ENCODE measurements around the gene TOR3A. TPM values are rescaled to one million over a fixed set of nuclear protein-coding genes. Genes with fewer than 3 reads are reported as not detected.

Gene TOR3A
- total and polyA plus RNA-seq, 2 donors (not counting 1 experiment from before 2014, with no cell fraction given), result 24.0 to 62.1 TPM

DNA sequence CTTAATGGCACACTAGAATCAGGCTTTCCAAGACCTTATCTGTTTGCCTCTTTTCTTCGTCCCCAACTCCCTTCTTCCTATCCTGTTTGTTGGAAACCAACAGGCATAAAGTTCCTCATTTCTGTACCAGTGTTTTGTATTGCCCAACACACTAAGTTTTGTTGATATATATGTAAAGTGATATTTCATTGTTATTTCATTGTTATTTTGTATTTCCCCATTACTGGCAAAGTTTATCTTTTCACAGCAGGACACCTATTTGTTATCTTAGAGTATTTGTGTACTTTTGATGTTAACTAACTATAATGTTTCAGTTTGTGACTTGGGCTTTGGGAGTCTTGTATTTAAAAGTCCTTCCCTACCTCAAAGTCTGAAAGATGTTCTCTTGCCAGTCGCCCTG is 29.1 kb upstream of the TOR3A start:
- Histone ChIP-seq H3K4me3 (replicated peaks in 1 of 4; ENCODE audit: control extremely low read depth in 1 of 4, insufficient read depth in 1 of 4, low read depth in 3 of 4, low read length in 4 of 4) (no peak overlapping the region), H4K20me1 (ENCODE audit: control insufficient read depth, extremely low read depth, insufficient read depth, low read length) (no peaks in the 10 kb centered on the region), H3K27me3 (ENCODE audit: control insufficient read depth, insufficient read depth, low read length) (no peaks in the 10 kb centered on the region), H3K4me2 (ENCODE audit: extremely low read depth, insufficient read depth, low read length) (no peak overlapping the region), H2AFZ (ENCODE audit: low read length) (no peak overlapping the region), H3K79me2 (ENCODE audit: control insufficient read depth, insufficient read depth, low read length) (no peaks in the 10 kb centered on the region), H3K36me3 (ENCODE audit: control insufficient read depth, insufficient read depth, low read length) (no peaks in the 10 kb centered on the region), H3K9ac (ENCODE audit: insufficient read depth, low read length) (no peak overlapping the region), H3K27ac (ENCODE audit: insufficient read depth, low read length) (no peak overlapping the region), H3K9me3 (ENCODE audit: control insufficient read depth, insufficient read depth, low read depth, low read length) (no peaks in the 10 kb centered on the region), H3K4me1 (ENCODE audit: control insufficient read depth, extremely low read depth, insufficient read depth, low read length) (no peaks in the 10 kb centered on the region)
- TF ChIP-seq CTCF (conservative IDR thresholded peaks at IDR 0.05 in 1 of 2, IDR thresholded peaks at IDR 0.05 in 1 of 2; ENCODE audit: low read depth in 1 of 2, low read length in 2 of 2) (no peak), EZH2 (IDR thresholded peaks at IDR 0.05; ENCODE audit: low read length, missing control alignments) (no peak)
- DNase-seq (ENCODE audit: low read depth in 2 of 2), result no peak

- H3K79me2 ChIP-seq (ENCODE audit: control insufficient read depth, insufficient read depth, low read length), result no peaks in the 10 kb centered on the region
- no peak overlapping the region for H3K9ac ChIP-seq (ENCODE audit: insufficient read depth, low read length)
- H3K9me3 ChIP-seq (ENCODE audit: control insufficient read depth, insufficient read depth, low read depth, low read length), result no peaks in the 10 kb centered on the region
- no peak overlapping the region for H3K4me3 ChIP-seq (replicated peaks in 1 of 4; ENCODE audit: control extremely low read depth in 1 of 4, insufficient read depth in 1 of 4, low read depth in 3 of 4, low read length in 4 of 4)
- no peaks in the 10 kb centered on the region for H3K36me3 ChIP-seq (ENCODE audit: control insufficient read depth, insufficient read depth, low read length)
- H3K27me3 ChIP-seq (ENCODE audit: control insufficient read depth, insufficient read depth, low read length), result no peaks in the 10 kb centered on the region
- H2AFZ ChIP-seq (ENCODE audit: low read length), result no peak overlapping the region
- TF ChIP-seq EZH2 (IDR thresholded peaks at IDR 0.05; ENCODE audit: low read length, missing control alignments) (no peak), CTCF (conservative IDR thresholded peaks at IDR 0.05 in 1 of 2, IDR thresholded peaks at IDR 0.05 in 1 of 2; ENCODE audit: low read depth in 1 of 2, low read length in 2 of 2) (no peak)
- no peak overlapping the region for H3K27ac ChIP-seq (ENCODE audit: insufficient read depth, low read length)
- peaks cover 3% of the 10 kb centered on the region for H3K4me1 ChIP-seq (ENCODE audit: control insufficient read depth, extremely low read depth, insufficient read depth, low read length)
- H3K4me2 ChIP-seq (ENCODE audit: extremely low read depth, insufficient read depth, low read length), result no peak overlapping the region
- DNase-seq (ENCODE audit: low read depth in 2 of 2), result no peak
- no peaks in the 10 kb centered on the region for H4K20me1 ChIP-seq (ENCODE audit: control insufficient read depth, extremely low read depth, insufficient read depth, low read length)
Observed at GRCh38 chr1:179053486-179053885, 28.4 kb upstream of the TOR3A start.

DNA sequence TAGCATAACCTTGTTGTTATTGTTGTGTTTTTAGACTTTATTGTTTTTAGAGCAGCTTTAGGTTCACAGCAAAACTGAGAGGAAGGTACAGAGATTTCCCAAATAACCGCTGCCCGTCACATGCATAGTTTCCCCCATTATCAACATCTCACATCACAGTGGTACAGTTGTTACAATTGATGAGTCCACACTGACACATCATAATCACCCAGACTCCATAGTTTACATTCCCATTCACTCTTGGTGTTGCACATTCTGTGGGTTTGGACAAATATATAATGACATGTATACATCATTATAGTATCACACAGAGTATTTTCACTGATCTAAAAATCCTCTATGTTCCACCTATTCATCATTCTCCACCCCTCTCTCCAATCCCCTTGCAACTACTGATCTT is 25.9 kb upstream of the TOR3A start:
- Histone ChIP-seq H3K4me3 (replicated peaks in 1 of 4; ENCODE audit: control extremely low read depth in 1 of 4, insufficient read depth in 1 of 4, low read depth in 3 of 4, low read length in 4 of 4) (no peak overlapping the region), H3K9ac (ENCODE audit: insufficient read depth, low read length) (no peak overlapping the region), H3K27me3 (ENCODE audit: control insufficient read depth, insufficient read depth, low read length) (no peaks in the 10 kb centered on the region), H3K9me3 (ENCODE audit: control insufficient read depth, insufficient read depth, low read depth, low read length) (no peaks in the 10 kb centered on the region), H3K36me3 (ENCODE audit: control insufficient read depth, insufficient read depth, low read length) (no peaks in the 10 kb centered on the region), H3K79me2 (ENCODE audit: control insufficient read depth, insufficient read depth, low read length) (no peaks in the 10 kb centered on the region), H3K4me1 (ENCODE audit: control insufficient read depth, extremely low read depth, insufficient read depth, low read length) (peaks cover 6% of the 10 kb centered on the region), H3K27ac (ENCODE audit: insufficient read depth, low read length) (no peak overlapping the region), H2AFZ (ENCODE audit: low read length) (no peak overlapping the region), H3K4me2 (ENCODE audit: extremely low read depth, insufficient read depth, low read length) (no peak overlapping the region), H4K20me1 (ENCODE audit: control insufficient read depth, extremely low read depth, insufficient read depth, low read length) (no peaks in the 10 kb centered on the region)
- DNase-seq (ENCODE audit: low read depth in 2 of 2), result no peak
- TF ChIP-seq CTCF (conservative IDR thresholded peaks at IDR 0.05 in 1 of 2, IDR thresholded peaks at IDR 0.05 in 1 of 2; ENCODE audit: low read depth in 1 of 2, low read length in 2 of 2) (no peak), EZH2 (IDR thresholded peaks at IDR 0.05; ENCODE audit: low read length, missing control alignments) (no peak)
